HCT116 (cell line): Measurements from ENCODE around the gene PDYN.

Experiments used
- POLR2AphosphoS5 ChIP-seq: IDR thresholded peaks from 2 replicates; pipeline ENCODE4 v1.6.1; 2011; ENCODE audit warnings: mild to moderate bottlenecking, low read depth, low read length, moderate library complexity
- RAD21 ChIP-seq: IDR thresholded peaks from 2 replicates; pipeline ENCODE4 v1.6.1; 2012; ENCODE audit warnings: low read depth, mild to moderate bottlenecking

DNA sequence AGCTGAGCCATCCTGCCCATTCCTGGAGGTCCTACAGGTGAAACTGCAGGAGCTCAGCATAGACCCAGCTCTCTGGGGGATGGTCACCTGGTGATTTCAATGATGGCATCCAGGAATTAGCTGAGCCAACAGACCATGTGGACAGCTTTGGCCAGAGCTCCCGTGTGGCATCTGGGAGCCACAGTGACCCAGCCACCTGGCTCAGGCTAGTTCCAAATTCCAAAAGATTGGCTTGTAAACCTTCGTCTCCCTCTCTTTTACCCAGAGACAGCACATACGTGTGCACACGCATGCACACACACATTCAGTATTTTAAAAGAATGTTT, 54.6 kb downstream of the PDYN start:
- TF ChIP-seq POLR2AphosphoS5, result no peak
- TF ChIP-seq RAD21, result no peak
